Fibroblast of peridontal ligament (primary cell): Measurements from ENCODE around the gene SLC9A9.
A peak's percentile ranks its signal among the peaks of the same experiment; 100 is the strongest.

Source experiments
- DNase-seq: peaks from one replicate; pipeline ENCODE4 v3.0.0-alpha.2; 2010; ENCODE audit errors: extremely low read depth

Gene SLC9A9

GRCh38 chr3:143247073-143247472 lies 601.2 kb downstream of the SLC9A9 start:
- DNase-seq = no peak

GRCh38 chr3:143245692-143246091 lies 602.6 kb downstream of the SLC9A9 start:
- no peak for DNase-seq

GRCh38 chr3:143244516-143245063 lies 603.7 kb downstream of the SLC9A9 start:
- no peak for DNase-seq

GRCh38 chr3:143243686-143244085 lies 604.6 kb downstream of the SLC9A9 start:
- DNase-seq = no peak

DNA sequence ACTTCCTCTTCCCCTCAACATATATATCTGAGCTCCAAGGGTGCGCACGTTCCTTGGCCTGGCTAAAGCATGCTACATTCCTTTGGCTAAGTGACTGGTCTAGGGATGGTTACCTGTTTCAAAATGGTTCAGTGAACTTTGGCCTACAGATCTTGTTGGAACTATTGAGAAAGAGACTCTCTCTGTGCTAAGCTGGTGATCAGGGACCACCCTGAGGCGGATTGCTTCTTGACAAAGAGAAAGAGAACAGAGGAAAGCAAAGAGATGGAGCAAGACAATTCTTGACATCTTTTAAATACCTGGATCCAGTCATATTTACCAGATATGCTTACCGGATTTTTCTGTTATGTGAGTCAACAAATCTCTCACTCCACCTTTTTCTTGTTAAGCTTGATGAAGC lies 605.6 kb downstream of the SLC9A9 start:
- no peak for DNase-seq

DNA sequence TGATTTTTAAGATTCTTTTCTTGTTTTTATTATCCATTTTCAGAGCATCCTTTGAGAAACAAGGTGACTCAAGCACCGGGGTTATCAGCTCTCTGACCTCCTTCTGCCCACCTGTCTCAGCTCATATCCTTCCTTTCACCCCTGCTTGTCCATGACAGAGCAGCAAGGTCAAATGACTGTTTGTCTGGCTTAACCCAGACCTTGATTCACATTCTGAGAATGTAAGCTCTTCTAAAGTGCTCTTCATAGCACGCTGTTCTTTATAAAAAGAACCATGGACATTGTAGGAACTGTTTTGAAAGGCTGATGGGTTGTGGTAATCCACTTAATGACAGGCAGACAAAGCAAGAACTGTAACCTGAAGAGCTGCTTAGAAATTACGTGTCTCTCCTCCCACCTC lies 606.2 kb downstream of the SLC9A9 start:
- no peak for DNase-seq

GRCh38 chr3:143241481-143241951 lies 606.8 kb downstream of the SLC9A9 start:
- DNase-seq = peak; percentile 95

GRCh38 chr3:143240886-143241285 lies 607.4 kb downstream of the SLC9A9 start:
- peak; percentile 31 for DNase-seq

DNA sequence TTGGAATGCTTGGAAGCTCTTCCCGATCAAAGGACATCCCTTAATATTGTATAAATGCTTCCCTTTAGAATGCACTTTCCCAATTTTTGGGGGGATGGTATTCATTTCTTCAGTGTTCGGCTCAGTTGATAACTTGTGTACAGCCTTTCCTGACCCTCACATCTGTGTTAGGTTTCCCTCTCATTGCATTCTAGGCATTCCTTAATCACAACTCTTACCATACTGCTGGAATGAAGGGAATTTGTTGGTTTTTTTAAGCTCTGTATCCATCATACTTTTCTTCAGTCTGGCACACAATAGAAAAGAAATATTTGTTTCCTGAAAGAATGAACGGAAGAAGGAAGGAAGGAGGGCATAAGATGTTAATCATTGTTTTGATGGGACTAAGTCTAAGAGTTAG lies 609.2 kb downstream of the SLC9A9 start:
- peak; percentile 54 for DNase-seq

- DNase-seq = peak; percentile 78
Measured at GRCh38 chr3:143237077-143237627, 611.1 kb downstream of the SLC9A9 start.

GRCh38 chr3:143236226-143236964 lies 611.9 kb downstream of the SLC9A9 start:
- no peak for DNase-seq

GRCh38 chr3:143235614-143236204 lies 612.6 kb downstream of the SLC9A9 start:
- no peak for DNase-seq

GRCh38 chr3:143234526-143234925 lies 613.7 kb downstream of the SLC9A9 start:
- DNase-seq = no peak

- DNase-seq = no peak
Measured at GRCh38 chr3:143232981-143233380, 615.3 kb downstream of the SLC9A9 start.

DNA sequence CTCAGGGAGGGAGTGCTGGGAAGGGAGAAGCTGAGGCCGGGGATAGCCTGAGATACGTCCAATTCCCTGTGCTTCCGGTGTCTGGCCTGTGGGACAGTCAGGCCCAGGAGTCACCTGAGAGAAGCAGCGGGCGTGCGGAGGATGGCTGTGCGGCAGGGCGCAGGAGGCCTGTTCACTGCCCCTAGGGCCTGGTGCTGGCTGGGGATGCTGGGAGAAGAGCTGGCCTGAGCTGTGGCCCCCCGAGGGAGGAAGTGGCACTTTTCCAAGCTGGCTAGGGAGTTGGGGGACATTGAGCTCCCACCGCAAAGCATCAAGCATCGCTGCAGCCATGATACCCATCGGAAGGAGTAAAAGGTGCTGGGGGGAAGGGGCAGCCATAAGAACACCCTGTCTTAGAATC lies 619.9 kb downstream of the SLC9A9 start:
- no peak for DNase-seq

DNA sequence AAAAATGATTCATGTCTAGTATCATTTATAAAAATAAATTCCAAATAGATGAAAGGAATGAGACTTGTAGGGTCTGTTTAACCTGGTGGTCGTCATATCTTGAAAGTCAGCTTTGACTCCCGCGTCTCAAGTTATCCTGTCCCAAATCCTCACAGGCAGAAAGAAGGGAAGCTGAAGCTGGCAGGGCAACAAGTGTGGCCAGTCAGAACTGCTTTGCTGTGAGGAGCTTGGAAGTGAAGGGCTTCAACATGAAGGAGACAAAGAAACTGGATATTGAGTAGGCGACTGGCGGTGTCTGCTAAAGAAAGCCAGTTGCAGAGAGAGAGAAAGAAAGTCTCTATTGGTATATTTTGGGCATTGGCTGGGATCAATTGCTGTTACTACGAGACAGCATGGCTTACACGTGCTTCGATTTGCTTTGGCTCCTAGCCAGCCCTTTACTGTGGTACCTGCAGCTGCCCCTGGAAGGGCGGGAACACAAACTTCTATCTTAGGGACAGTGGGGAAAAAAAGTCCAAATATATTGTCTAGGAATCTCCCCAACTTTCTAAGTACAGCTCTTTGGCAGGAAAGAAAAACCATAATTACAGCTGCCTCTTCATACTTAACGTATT lies 621.5 kb downstream of the SLC9A9 start:
- no peak for DNase-seq

GRCh38 chr3:143224716-143225115 lies 623.6 kb downstream of the SLC9A9 start:
- no peak for DNase-seq

GRCh38 chr3:143222981-143223380 lies 625.3 kb downstream of the SLC9A9 start:
- DNase-seq = no peak

DNA sequence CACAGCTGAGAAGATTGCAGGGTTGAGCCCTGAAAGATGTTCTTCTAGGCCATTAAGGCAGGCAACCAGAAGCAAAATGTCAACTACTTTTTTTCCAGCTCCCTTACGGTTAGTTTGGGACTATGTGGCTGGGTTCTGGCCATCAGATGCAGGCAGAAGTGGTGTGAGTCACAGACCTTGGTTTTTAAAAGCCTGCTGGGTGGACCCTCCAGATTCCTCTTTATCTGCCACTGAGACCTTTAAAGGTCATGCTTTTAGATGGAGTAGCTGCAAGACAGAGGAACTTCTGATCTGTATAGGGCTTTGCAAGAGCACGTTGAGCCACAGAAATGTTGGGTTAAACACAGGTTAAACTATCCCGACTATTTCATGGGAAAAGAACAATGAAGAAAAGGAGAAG lies 625.8 kb downstream of the SLC9A9 start:
- no peak for DNase-seq

DNA sequence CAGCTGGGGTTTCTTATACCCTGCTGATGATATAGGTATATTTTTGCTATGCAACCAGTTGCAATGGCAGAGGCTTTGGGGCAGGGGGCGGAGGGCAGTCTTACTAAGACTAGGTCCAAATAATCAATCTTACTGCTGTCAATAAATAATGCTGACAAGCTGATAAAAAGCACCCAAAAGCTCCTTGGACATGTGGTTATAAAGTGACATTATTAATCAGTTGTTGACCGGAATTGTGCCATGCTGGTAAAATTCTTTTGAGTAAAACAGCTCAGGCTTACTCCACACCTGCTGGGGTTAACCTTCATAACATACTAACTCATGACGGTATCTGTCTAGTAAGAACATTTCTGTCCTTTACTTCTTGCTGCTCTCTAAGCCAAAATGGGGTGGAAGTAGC lies 626.8 kb downstream of the SLC9A9 start:
- no peak for DNase-seq

GRCh38 chr3:143220741-143221140 lies 627.5 kb downstream of the SLC9A9 start:
- DNase-seq = no peak

GRCh38 chr3:143218166-143218835 lies 630.0 kb downstream of the SLC9A9 start:
- no peak for DNase-seq
